Measurements from ENCODE around the gene NRL. TPM values are rescaled to one million over a fixed set of nuclear protein-coding genes. Genes with fewer than 3 reads are reported as not detected.

NRL gene
- total and polyA plus RNA-seq, 2 donors = 0.85 to 2.9 TPM

- H3K36me3 ChIP-seq (ENCODE audit: insufficient read depth) = no peaks in the 10 kb centered on the region
- H3K4me3 ChIP-seq (ENCODE audit: low read depth, low read length) = no peak overlapping the region
- H3K4me1 ChIP-seq (ENCODE audit: insufficient read depth) = no peaks in the 10 kb centered on the region
- H3K27ac ChIP-seq (ENCODE audit: low read depth) = no peak overlapping the region
- WGBS = 66% methylated on average over 12 of the region's 12 CpGs
- DNase-seq (ENCODE audit: extremely low spot score) = no peak
Observed at GRCh38 chr14:24071836-24072430, 42.8 kb downstream of the NRL start.

GRCh38 chr14:24071144-24071697 is 43.5 kb downstream of the NRL start, which contains the start of gene CPNE6:
Gene CPNE6, plus strand, starts transcription at chr14:24071562. Its CDS starts 1,375 bp downstream, at chr14:24072937.
- no peaks in the 10 kb centered on the region for H3K36me3 ChIP-seq (ENCODE audit: insufficient read depth)
- no peak within 1 kb of the TSS for H3K4me3 ChIP-seq (ENCODE audit: low read depth, low read length)
- H3K27ac ChIP-seq (ENCODE audit: low read depth) = no peak within 1 kb of the TSS
- no peak for DNase-seq (ENCODE audit: extremely low spot score)
- H3K4me1 ChIP-seq (ENCODE audit: insufficient read depth) = no peaks in the 10 kb centered on the region
- WGBS = 35% methylated on average over 19 of the region's 19 CpGs

GRCh38 chr14:24070285-24071143 is 44.2 kb downstream of the NRL start:
- Histone ChIP-seq H3K27ac (ENCODE audit: low read depth) (no peak overlapping the region), H3K4me1 (ENCODE audit: insufficient read depth) (no peaks in the 10 kb centered on the region), H3K36me3 (ENCODE audit: insufficient read depth) (no peaks in the 10 kb centered on the region), H3K4me3 (ENCODE audit: low read depth, low read length) (no peak overlapping the region)
- no peak for DNase-seq (ENCODE audit: extremely low spot score)
- WGBS = 78% methylated on average over 10 of the region's 10 CpGs

GRCh38 chr14:24069411-24069735 is 45.4 kb downstream of the NRL start:
- no peak for DNase-seq (ENCODE audit: extremely low spot score)

GRCh38 chr14:24068711-24069410 is 45.9 kb downstream of the NRL start:
- Histone ChIP-seq H3K27ac (ENCODE audit: low read depth) (no peak overlapping the region), H3K36me3 (ENCODE audit: insufficient read depth) (no peaks in the 10 kb centered on the region), H3K4me3 (ENCODE audit: low read depth, low read length) (no peak overlapping the region), H3K4me1 (ENCODE audit: insufficient read depth) (no peaks in the 10 kb centered on the region)
- WGBS = 81% methylated on average over 10 of the region's 10 CpGs
- DNase-seq (ENCODE audit: extremely low spot score) = no peak

More at GRCh38 chr14:24069411-24069735, 45.4 kb downstream of the NRL start:
- WGBS = 77% methylated on average over 6 of the region's 6 CpGs
- Histone ChIP-seq H3K4me3 (ENCODE audit: low read depth, low read length) (no peak overlapping the region), H3K4me1 (ENCODE audit: insufficient read depth) (no peaks in the 10 kb centered on the region), H3K27ac (ENCODE audit: low read depth) (no peak overlapping the region), H3K36me3 (ENCODE audit: insufficient read depth) (no peaks in the 10 kb centered on the region)

- Histone ChIP-seq H3K27ac (ENCODE audit: low read depth) (no peak overlapping the region), H3K4me3 (ENCODE audit: low read depth, low read length) (no peak overlapping the region), H3K4me1 (ENCODE audit: insufficient read depth) (no peaks in the 10 kb centered on the region), H3K36me3 (ENCODE audit: insufficient read depth) (no peaks in the 10 kb centered on the region)
- 89% methylated on average over 12 of the region's 12 CpGs for WGBS
- no peak for DNase-seq (ENCODE audit: extremely low spot score)
Observed at GRCh38 chr14:24067133-24068082, 47.3 kb downstream of the NRL start.

- H3K4me1 ChIP-seq (ENCODE audit: insufficient read depth) = no peaks in the 10 kb centered on the region
- 89% methylated on average over 8 of the region's 8 CpGs for WGBS
- H3K4me3 ChIP-seq (ENCODE audit: low read depth, low read length) = no peak overlapping the region
- no peak for DNase-seq (ENCODE audit: extremely low spot score)
- H3K36me3 ChIP-seq (ENCODE audit: insufficient read depth) = no peaks in the 10 kb centered on the region
- H3K27ac ChIP-seq (ENCODE audit: low read depth) = no peak overlapping the region
Observed at GRCh38 chr14:24066496-24067132, 48.1 kb downstream of the NRL start.

GRCh38 chr14:24065408-24065807 is 49.3 kb downstream of the NRL start:
- no peak for DNase-seq (ENCODE audit: extremely low spot score)
- H3K4me1 ChIP-seq (ENCODE audit: insufficient read depth) = no peaks in the 10 kb centered on the region
- WGBS = 69% methylated on average over 8 of the region's 8 CpGs
- no peak overlapping the region for H3K27ac ChIP-seq (ENCODE audit: low read depth)
- no peak overlapping the region for H3K4me3 ChIP-seq (ENCODE audit: low read depth, low read length)
- no peaks in the 10 kb centered on the region for H3K36me3 ChIP-seq (ENCODE audit: insufficient read depth)

- 82% methylated on average over 15 of the region's 15 CpGs for WGBS
Observed at GRCh38 chr14:24064856-24065255, 49.9 kb downstream of the NRL start.

GRCh38 chr14:24064091-24064795 is 50.5 kb downstream of the NRL start:
- H3K36me3 ChIP-seq (ENCODE audit: insufficient read depth) = no peaks in the 10 kb centered on the region
- 76% methylated on average over 7 of the region's 7 CpGs for WGBS
- H3K4me3 ChIP-seq (ENCODE audit: low read depth, low read length) = no peak overlapping the region
- DNase-seq (ENCODE audit: extremely low spot score) = no peak
- H3K4me1 ChIP-seq (ENCODE audit: insufficient read depth) = no peaks in the 10 kb centered on the region
- no peak overlapping the region for H3K27ac ChIP-seq (ENCODE audit: low read depth)

More at GRCh38 chr14:24064856-24065255, 49.9 kb downstream of the NRL start:
- DNase-seq (ENCODE audit: extremely low spot score) = no peak
- no peak overlapping the region for H3K4me3 ChIP-seq (ENCODE audit: low read depth, low read length)
- no peaks in the 10 kb centered on the region for H3K4me1 ChIP-seq (ENCODE audit: insufficient read depth)
- no peak overlapping the region for H3K27ac ChIP-seq (ENCODE audit: low read depth)
- no peaks in the 10 kb centered on the region for H3K36me3 ChIP-seq (ENCODE audit: insufficient read depth)

- Histone ChIP-seq H3K27ac (ENCODE audit: low read depth) (no peak overlapping the region), H3K4me3 (ENCODE audit: low read depth, low read length) (no peak overlapping the region), H3K4me1 (ENCODE audit: insufficient read depth) (no peaks in the 10 kb centered on the region), H3K36me3 (ENCODE audit: insufficient read depth) (no peaks in the 10 kb centered on the region)
- DNase-seq (ENCODE audit: extremely low spot score) = no peak
- WGBS = 70% methylated on average over 4 of the region's 4 CpGs
Observed at GRCh38 chr14:24063263-24063836, 51.4 kb downstream of the NRL start.

Measured in urinary bladder (tissue), 4 donors.